Pons (tissue), 1 donor: ENCODE data around the gene ODR4.
"Not testable (repeated sequence)": the region's sequence is repeated elsewhere in the genome, so short reads cannot be mapped to it uniquely, and the experiment has no call there.

Experiments
- DNase-seq: peaks from one replicate; pipeline ENCODE4 v3.0.0-alpha.2; 2016; ENCODE audit warnings: low spot score

The ODR4 gene

DNA sequence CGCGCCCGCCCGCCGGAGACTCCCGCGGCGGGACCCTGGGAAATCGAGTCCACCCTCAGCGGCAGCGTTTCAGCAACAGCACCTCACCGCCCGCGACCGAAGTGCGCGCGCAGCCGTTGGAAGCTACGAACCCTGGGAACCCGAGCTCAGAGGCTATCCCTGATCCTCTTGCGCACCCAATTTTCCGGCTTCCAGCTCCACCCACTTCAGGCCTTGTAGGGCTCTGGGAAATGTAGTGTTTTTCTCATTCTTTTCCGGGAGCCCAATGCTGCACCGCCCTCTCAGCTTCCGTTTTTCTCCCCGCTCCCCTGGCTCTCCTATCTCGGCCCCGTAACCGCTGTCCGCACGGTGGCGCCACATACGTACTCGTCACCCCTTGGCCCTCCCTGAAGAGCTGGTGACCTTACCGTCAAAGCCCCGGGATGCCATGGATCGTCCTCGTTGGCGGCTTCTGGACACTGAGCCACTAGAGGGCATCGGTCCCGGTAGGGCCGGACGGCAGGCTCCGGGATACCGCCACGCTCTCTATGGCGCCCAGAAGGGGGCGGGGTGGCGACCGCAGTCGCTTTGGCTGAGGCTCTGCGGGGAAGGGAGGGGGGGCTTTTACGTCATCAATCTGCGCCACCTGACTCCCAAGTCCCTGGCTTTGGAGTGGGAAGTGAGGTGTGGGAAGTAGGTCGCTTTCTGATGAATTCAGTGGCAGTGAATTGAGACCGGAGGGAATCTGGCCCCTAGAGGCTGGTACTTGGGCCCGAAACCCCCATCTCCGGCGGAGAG lies at the start of gene ODR4, which contains the start of gene TPR:
Gene ODR4, plus strand, starts transcription at position 687 of the 777 bp plus-strand sequence. CDS start 3,948 bp downstream, outside the sequence.
Gene TPR, minus strand, starts transcription at position 102 of the 777 bp plus-strand sequence. CDS start 225 bp downstream, outside the sequence.
- peak; percentile 99 for DNase-seq

DNA sequence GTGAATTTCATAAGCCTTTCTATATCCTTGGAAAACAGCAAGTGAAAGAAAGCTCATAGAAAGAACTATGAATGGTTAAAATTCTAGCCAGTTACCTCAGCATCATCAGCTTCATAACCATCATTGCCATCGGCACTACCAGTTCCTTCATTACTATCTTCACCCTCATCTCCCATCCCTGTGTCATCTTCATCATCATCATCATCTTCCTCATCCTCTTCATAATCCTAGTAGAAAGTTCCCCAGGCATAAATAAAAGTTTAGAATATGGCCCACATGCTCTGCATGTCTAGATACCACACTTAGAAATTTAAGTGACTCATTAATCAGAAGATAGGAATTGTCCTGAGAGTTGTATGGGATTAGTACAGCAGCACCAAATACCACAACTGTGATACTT lies 49.6 kb upstream of the ODR4 start:
- DNase-seq: no peak

- no peak for DNase-seq
Observed at GRCh38 chr1:186327331-186327730, 48.3 kb upstream of the ODR4 start.

- DNase-seq: no peak
Observed at GRCh38 chr1:186330758-186331157, 44.9 kb upstream of the ODR4 start.

DNA sequence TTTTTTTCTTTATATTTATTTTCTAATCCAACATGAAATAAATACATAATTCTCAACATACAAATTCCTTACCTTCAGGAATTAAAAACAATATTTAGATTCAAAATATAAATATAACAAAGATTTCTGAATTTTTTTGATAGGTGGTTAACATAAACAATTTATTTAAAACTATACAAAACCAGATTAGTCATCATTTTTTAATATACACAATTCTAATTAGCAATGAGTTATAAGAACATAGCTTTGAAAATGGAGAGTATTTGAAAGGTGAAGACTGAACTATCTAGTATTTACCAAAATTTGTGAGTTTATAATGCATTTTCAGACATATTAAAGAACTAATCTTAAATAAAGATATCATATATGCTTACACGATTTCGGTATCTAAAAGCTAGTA lies 38.1 kb upstream of the ODR4 start:
- no peak for DNase-seq

DNA sequence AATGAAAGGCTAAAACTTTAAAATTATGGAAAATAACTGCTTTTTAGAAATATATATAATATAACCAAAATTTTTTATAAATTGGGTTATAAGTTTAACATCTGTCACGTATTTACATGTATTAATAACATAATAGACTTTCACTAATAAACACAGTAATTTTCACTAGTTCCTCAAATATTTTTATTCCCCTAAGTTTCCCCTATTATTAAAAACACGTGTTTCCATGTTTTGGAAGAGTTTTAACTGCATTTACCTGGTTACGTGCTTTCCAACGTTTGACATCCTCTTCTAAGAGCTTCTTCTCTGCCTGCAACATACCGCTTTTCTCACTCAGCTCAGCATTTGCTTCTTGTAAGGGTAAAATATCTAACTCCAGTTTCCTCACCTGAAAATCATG lies 34.9 kb upstream of the ODR4 start:
- no peak for DNase-seq

GRCh38 chr1:186347837-186348691 lies 27.6 kb upstream of the ODR4 start:
- DNase-seq: not testable (repeated sequence)

- peak; percentile 56 for DNase-seq
Observed at GRCh38 chr1:186374303-186375151, 1.1 kb upstream of the ODR4 start.

DNA sequence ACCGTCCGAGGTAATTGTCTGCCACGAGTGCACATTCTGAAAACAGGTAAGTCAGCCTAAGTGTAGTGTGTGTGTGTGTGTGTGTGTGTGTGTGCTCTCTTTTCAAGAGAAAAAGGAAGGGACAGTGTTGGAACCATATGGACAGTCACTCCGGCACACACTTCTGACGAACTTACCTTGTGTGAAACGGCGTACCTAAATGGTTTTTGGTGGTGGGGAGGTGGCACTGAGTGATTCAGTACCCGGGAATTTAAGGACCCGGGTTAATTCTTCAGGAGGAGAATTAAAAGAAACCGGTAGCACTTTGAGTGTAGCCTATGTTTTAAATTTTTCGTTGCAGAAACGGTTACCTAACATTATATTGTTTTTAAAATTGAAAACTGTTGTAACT lies 286 bp downstream of the ODR4 start:
- no peak for DNase-seq

DNA sequence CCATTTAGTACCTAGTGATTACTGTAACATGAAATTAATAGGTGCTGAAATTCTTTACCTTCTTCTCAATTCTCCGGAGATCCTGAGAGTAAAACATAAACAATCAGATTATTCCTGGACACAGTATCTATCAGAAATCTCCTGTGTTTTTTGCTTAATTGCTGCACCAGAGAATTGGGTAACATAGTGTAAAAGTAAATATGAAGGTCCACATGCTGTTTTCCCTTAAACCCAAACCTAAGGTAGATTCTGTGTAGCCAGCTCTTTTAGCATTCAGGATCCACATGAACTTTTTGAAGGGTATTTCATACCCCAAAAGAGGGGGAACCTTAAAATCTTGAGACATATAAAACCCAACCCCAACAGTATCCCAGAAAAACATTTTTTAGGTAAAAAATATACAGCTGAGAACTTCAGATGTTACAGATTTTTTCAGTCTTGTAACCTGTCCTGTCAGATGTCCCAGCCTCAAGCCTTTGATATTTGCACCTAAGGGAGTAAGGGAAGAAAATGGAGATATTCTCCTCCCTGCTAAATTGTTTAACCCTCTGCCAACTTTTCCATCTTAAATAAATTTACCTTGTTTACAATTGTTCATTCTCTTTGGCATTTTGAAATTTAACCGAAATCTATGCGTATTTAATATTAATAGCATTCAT lies 11.2 kb downstream of the ODR4 start:
- DNase-seq: no peak

- no peak for DNase-seq
Observed at GRCh38 chr1:186390925-186391324, 15.3 kb downstream of the ODR4 start.

GRCh38 chr1:186391841-186392240 lies 16.2 kb downstream of the ODR4 start:
- no peak for DNase-seq

DNA sequence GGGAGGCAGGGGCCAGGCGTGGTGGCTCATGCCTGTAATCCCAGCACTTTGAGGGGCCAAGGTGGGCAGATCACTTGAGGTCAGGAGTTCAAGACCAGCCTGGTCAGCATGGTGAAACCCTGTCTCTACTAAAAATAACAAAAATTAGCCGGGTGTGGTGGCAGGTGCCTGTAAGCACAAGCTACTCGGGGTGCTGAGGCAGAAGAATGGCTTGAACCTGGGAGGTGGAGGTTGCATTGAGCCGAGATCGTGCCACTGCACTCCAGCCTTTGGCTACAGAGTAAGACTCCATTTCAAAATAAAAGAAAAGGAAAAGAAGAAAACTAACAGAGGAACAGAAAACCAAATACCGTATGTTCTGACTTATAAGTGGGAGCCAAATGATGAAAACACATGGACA lies 17.1 kb downstream of the ODR4 start:
- not testable (repeated sequence) for DNase-seq

DNA sequence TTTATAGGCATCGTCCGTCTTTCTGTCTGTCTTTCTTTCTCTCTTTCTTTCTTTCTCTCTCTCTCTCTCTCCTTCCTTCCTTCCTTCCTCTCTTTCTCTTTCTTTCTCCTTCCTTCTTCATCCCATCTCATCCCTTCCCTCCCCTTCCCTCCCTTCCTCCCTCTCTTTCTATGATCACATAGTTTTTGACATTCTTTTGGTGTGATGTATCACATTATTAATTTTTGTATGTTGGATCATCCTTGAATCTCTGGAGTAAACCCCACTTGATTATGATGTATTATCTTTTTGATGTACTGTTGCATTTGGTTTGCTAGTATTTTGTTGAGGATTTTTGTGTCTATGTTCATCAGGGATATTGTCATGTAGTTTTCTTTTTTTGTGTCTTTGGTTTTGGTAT lies 25.8 kb downstream of the ODR4 start:
- not testable (repeated sequence) for DNase-seq

- no peak for DNase-seq
Observed at GRCh38 chr1:186403632-186404031, 28.0 kb downstream of the ODR4 start.

GRCh38 chr1:186404454-186405051 lies 28.9 kb downstream of the ODR4 start:
- peak; percentile 70 for DNase-seq

DNA sequence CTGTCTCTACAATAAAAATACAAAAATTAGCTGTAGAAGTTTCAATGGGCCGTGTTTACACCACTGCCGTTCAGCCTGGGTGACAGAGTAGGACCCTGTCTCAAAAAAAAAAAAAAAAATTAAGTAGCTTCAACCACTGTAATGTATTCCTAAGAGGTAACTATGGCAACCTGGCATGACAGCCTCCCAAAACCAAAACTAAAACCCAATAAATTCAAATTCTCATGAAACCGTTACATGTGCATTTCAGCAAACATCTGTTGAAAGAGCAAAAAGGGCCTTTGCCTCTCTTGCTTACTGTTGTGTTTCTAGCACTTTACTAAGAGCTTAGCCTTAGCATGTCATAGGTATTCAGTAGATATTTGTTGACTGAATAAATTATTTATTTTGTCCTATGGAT lies 33.5 kb downstream of the ODR4 start:
- DNase-seq: no peak

DNA sequence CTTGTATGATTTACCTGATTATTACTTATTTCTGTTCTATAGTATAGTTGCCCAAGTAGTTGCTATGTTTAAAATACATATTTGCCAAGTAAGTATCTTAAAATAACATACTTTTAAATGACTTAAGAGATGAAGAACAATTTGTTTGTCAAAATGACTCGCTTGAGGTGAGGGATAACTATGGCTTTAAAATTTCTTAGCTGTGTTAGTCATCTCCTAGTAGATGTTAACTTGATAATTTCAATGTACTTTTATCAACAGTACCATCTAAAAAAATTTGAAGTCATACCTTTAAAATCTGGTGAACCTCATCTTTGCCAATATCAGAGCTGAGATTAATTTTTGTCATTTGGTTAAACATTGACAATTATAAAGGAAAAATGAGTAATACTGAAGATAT lies 37.7 kb downstream of the ODR4 start:
- DNase-seq: no peak

GRCh38 chr1:186418503-186418902 lies 42.9 kb downstream of the ODR4 start:
- DNase-seq: no peak

- no peak for DNase-seq
Observed at GRCh38 chr1:186420311-186420710, 44.7 kb downstream of the ODR4 start.

DNA sequence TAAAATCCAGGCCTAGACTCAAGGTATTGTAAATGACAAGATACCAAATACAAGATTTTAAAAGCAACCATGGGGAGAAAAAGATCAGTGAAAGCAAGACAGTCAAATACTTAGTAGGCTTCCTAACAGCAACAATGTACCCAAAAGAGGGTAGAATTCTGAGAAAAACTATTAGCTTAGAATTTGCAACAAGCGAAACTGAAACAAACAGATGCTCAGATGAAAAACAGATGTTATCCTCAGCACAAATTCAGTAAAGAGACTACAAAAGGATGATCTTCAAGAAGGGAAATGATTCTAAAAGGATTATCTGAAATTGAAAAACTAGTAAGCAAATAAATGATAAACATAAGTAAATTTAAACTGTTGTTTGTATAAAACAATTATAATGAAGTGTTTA lies 45.3 kb downstream of the ODR4 start:
- DNase-seq: no peak
